H1 (cell line): Measurements from ENCODE around the gene KXD1. TPM values are rescaled to one million over a fixed set of nuclear protein-coding genes. Genes with fewer than 3 reads are reported as not detected.

Experiments
- CTCF ChIA-PET: fragments of 300-600 bp; sonication (Branson Sonifier 250); formaldehyde crosslinking; loops from one replicate; lab custom pipeline; 2021; ENCODE audit not compliant: partially characterized antibody; lab: Charles Lee
- POLR2A ChIA-PET: fragments of 300-600 bp; sonication (Branson Sonifier 250); formaldehyde crosslinking; loops from one replicate; lab custom pipeline; 2021; ENCODE audit warnings: inconsistent platforms; ENCODE audit not compliant: partially characterized antibody; lab: Charles Lee
- DNase-seq, 2 experiments: peaks; one replicate each; pipeline versions ENCODE4 v3.0.0 to v3.0.0-alpha.2; 2010 to 2022; ENCODE audit warnings: low spot score in 2 of 2, low read depth in 1 of 2, mixed read lengths in 1 of 2
- FAIRE-seq: peaks from 2 replicates; lab custom pipeline; 2011; peaks lifted over from hg19 to GRCh38; lab: Jason Lieb, UNC
- H2AFZ ChIP-seq: 2 replicates; pipeline ENCODE4 v1.8.1; 2012; ENCODE audit warnings: low read length, inconsistent platforms
- H2AK5ac ChIP-seq: 2 replicates; pipeline ENCODE4 v1.6.1; 2013; ENCODE audit warnings: low read depth, low read length
- H2BK120ac ChIP-seq: replicated peaks from 2 replicates; pipeline ENCODE3; 2013; ENCODE audit warnings: low read depth, low read length, inconsistent platforms
- H2BK12ac ChIP-seq: 2 replicates; pipeline ENCODE4 v1.6.1; 2013; ENCODE audit warnings: low read depth, low read length
- H2BK15ac ChIP-seq: 2 replicates; pipeline ENCODE4 v1.6.1; 2013; ENCODE audit warnings: low read length
- H2BK20ac ChIP-seq: 2 replicates; pipeline ENCODE4 v1.6.1; 2013; ENCODE audit warnings: low read length
- H2BK5ac ChIP-seq: 2 replicates; pipeline ENCODE4 v1.6.1; 2013; ENCODE audit warnings: low read depth, low read length
- H3K14ac ChIP-seq: 2 replicates; pipeline ENCODE4 v1.6.1; 2013; ENCODE audit warnings: inconsistent platforms; ENCODE audit not compliant: insufficient read length
- H3K18ac ChIP-seq: 2 replicates; pipeline ENCODE4 v1.6.1; 2013; ENCODE audit warnings: low read length; ENCODE audit errors: extremely low read depth
- H3K23ac ChIP-seq: 2 replicates; pipeline ENCODE4 v1.6.1; 2013; ENCODE audit warnings: inconsistent platforms; ENCODE audit not compliant: insufficient read length
- H3K23me2 ChIP-seq: 2 replicates; pipeline ENCODE4 v1.6.1; 2013; ENCODE audit warnings: low read depth, low read length
- H3K27ac ChIP-seq: 2 replicates; pipeline ENCODE4 v1.6.1; 2011; ENCODE audit warnings: low read depth, low read length, inconsistent platforms
- H3K27me3 ChIP-seq, 4 experiments: replicated peaks in 1 of 4; 1 replicate in 1 of 4; 2 replicates in 3 of 4; pipeline versions ENCODE4 v1.6.1 to v1.8.1; 2011 to 2013; ENCODE audit warnings: low read length in 3 of 4, mild to moderate bottlenecking in 3 of 4, inconsistent platforms in 2 of 4, mixed read lengths in 2 of 4, moderate library complexity in 1 of 4; ENCODE audit not compliant: control insufficient read depth in 3 of 4, insufficient read depth in 3 of 4; ENCODE audit errors: extremely low read depth in 1 of 4
- H3K36me3 ChIP-seq, 4 experiments: 2 replicates each; pipeline versions ENCODE4 v1.6.1 to v1.8.1; 2011 to 2013; ENCODE audit warnings: mild to moderate bottlenecking in 4 of 4, low read length in 3 of 4, moderate library complexity in 2 of 4, control low read depth in 1 of 4, inconsistent platforms in 1 of 4; ENCODE audit not compliant: insufficient read depth in 4 of 4, control insufficient read depth in 2 of 4
- H3K4ac ChIP-seq: replicated peaks from 2 replicates; pipeline ENCODE3; 2013; ENCODE audit warnings: low read length, low read depth, mixed read lengths, inconsistent platforms; ENCODE audit not compliant: insufficient read length
- H3K4me1 ChIP-seq, 4 experiments: replicated peaks in 1 of 4; 1 replicate in 1 of 4; 2 replicates in 3 of 4; pipeline versions ENCODE4 v1.6.1 to v1.8.1; 2011 to 2013; ENCODE audit warnings: low read length in 3 of 4, inconsistent platforms in 2 of 4, mixed read lengths in 1 of 4; ENCODE audit not compliant: insufficient read depth in 4 of 4, control insufficient read depth in 3 of 4
- H3K4me2 ChIP-seq, 2 experiments: 2 replicates each; pipeline versions ENCODE4 v1.6.1 to v1.8.1; 2011 to 2013; ENCODE audit warnings: low read depth in 2 of 2, low read length in 2 of 2, control low read depth in 1 of 2, inconsistent platforms in 1 of 2, mild to moderate bottlenecking in 1 of 2; ENCODE audit not compliant: insufficient read depth in 1 of 2
- H3K4me3 ChIP-seq, 4 experiments: fragments of 200-600, 300-600 bp in 1 of 4; sonication (generic), shearing (Covaris generic), sonication (Bioruptor Twin) in 1 of 4; 2 replicates each; pipeline versions ENCODE4 v1.5.1 to v1.8.1; 2011 to 2016; ENCODE audit warnings: low read length in 4 of 4, low read depth in 3 of 4, control low read depth in 2 of 4, inconsistent platforms in 2 of 4, mild to moderate bottlenecking in 2 of 4, mixed read lengths in 1 of 4, moderate library complexity in 1 of 4; ENCODE audit not compliant: insufficient read depth in 2 of 4; ENCODE audit errors: extremely low read depth in 1 of 4
- H3K56ac ChIP-seq: replicated peaks from 2 replicates; pipeline ENCODE3; 2013; ENCODE audit warnings: low read depth, mild to moderate bottlenecking, mixed read lengths, low read length, inconsistent platforms; ENCODE audit not compliant: insufficient read length
- H3K79me1 ChIP-seq: 2 replicates; pipeline ENCODE4 v1.6.1; 2013; ENCODE audit warnings: low read depth, low read length, control low read depth
- H3K79me2 ChIP-seq, 2 experiments: 2 replicates each; pipeline versions ENCODE4 v1.6.1 to v1.8.1; 2012 to 2013; ENCODE audit warnings: low read length in 2 of 2, mild to moderate bottlenecking in 2 of 2, inconsistent platforms in 1 of 2; ENCODE audit not compliant: insufficient read depth in 2 of 2, control insufficient read depth in 1 of 2
- H3K9ac ChIP-seq, 4 experiments: replicated peaks in 1 of 4; 1 replicate in 1 of 4; 2 replicates in 3 of 4; pipeline versions ENCODE4 v1.6.1 to v1.8.1; 2011 to 2013; ENCODE audit warnings: low read depth in 3 of 4, low read length in 3 of 4, control low read depth in 2 of 4, mild to moderate bottlenecking in 2 of 4, moderate library complexity in 2 of 4, inconsistent platforms in 1 of 4; ENCODE audit errors: extremely low read depth in 1 of 4
- H3K9me3 ChIP-seq, 2 experiments: 2 replicates each; pipeline versions ENCODE4 v1.6.1 to v1.8.1; 2012 to 2013; ENCODE audit warnings: mild to moderate bottlenecking in 2 of 2, moderate library complexity in 2 of 2, control low read depth in 1 of 2, inconsistent platforms in 1 of 2, low read depth in 1 of 2, low read length in 1 of 2, mixed read lengths in 1 of 2; ENCODE audit not compliant: insufficient read depth in 2 of 2
- H4K20me1 ChIP-seq, 2 experiments: replicated peaks in 1 of 2; 2 replicates each; pipeline versions ENCODE3 to v1.8.1; 2011 to 2013; ENCODE audit warnings: inconsistent platforms in 2 of 2, low read length in 2 of 2, mild to moderate bottlenecking in 1 of 2; ENCODE audit not compliant: insufficient read depth in 2 of 2, control insufficient read depth in 1 of 2
- H4K5ac ChIP-seq: 2 replicates; pipeline ENCODE4 v1.6.1; 2013; ENCODE audit warnings: low read length, low read depth, mixed read lengths, inconsistent platforms; ENCODE audit not compliant: insufficient read length
- H4K8ac ChIP-seq: 2 replicates; pipeline ENCODE4 v1.8.0; 2013; ENCODE audit warnings: mild to moderate bottlenecking, moderate library complexity, low read length, inconsistent platforms; ENCODE audit not compliant: insufficient read depth; ENCODE audit errors: extremely low read depth
- H4K91ac ChIP-seq: replicated peaks from 2 replicates; pipeline ENCODE3; 2013; ENCODE audit warnings: low read length, mixed read lengths, inconsistent platforms; ENCODE audit not compliant: insufficient read length
- ATF3 ChIP-seq: IDR thresholded peaks from 2 replicates; pipeline ENCODE4 v1.6.1; 2011; ENCODE audit warnings: low read depth, mild to moderate bottlenecking, low read length; ENCODE audit not compliant: insufficient read depth
- BRCA1 ChIP-seq: IDR thresholded peaks from 2 replicates; pipeline ENCODE4 v1.6.1; 2012; ENCODE audit warnings: low read depth, low read length, improper control_type of control experiment
- CHD1 ChIP-seq: IDR thresholded peaks from 2 replicates; pipeline ENCODE4 v1.6.1; 2012; ENCODE audit warnings: low read depth, low read length, improper control_type of control experiment
- CTBP2 ChIP-seq: IDR thresholded peaks from 2 replicates; pipeline ENCODE4 v1.7.0; 2011; ENCODE audit warnings: borderline replicate concordance, mild to moderate bottlenecking, moderate library complexity, mixed read lengths, low read length; ENCODE audit not compliant: insufficient read depth, insufficient read length
- CTCF ChIP-seq, 3 experiments: IDR thresholded peaks; 1 replicate in 2 of 3; 2 replicates in 1 of 3; pipeline versions ENCODE4 v1.5.1 to v1.6.1; 2011; ENCODE audit warnings: low read length in 3 of 3, mild to moderate bottlenecking in 3 of 3, inconsistent platforms in 2 of 3, low read depth in 1 of 3, moderate library complexity in 1 of 3; ENCODE audit not compliant: insufficient read depth in 1 of 3; ENCODE audit errors: control extremely low read depth in 1 of 3
- EGR1 ChIP-seq: IDR thresholded peaks from 2 replicates; pipeline ENCODE4 v1.6.1; 2011; ENCODE audit warnings: low read depth, low read length, borderline replicate concordance
- HDAC2 ChIP-seq, 2 experiments: fragments of 300-600 bp in 1 of 2; sonication (generic) in 1 of 2; IDR thresholded peaks; 2 replicates each; pipeline ENCODE4 v1.6.1; 2011 to 2012; ENCODE audit warnings: low read depth in 2 of 2, low read length in 2 of 2, mild to moderate bottlenecking in 2 of 2, moderate library complexity in 2 of 2, borderline replicate concordance in 1 of 2, inconsistent platforms in 1 of 2
- TAF1 ChIP-seq: IDR thresholded peaks from 2 replicates; pipeline ENCODE4 v1.6.1; 2011; ENCODE audit warnings: mild to moderate bottlenecking, low read depth, low read length
- TAF7 ChIP-seq: optimal IDR thresholded peaks from 2 replicates; pipeline ENCODE3; 2011; ENCODE audit warnings: low read depth, mild to moderate bottlenecking, inconsistent platforms, low read length, moderate library complexity, borderline replicate concordance
- TEAD4 ChIP-seq: IDR thresholded peaks from 2 replicates; pipeline ENCODE4 v1.6.1; 2012; ENCODE audit warnings: low read depth, low read length, inconsistent platforms, mixed read lengths
- WGBS, 2 experiments: shearing (Covaris generic) in 1 of 2; methylation state at CpG; one replicate each; pipeline versions ENCODE4 v1.1.6 to v1.1.7; 2013 to 2015; ENCODE audit warnings: low lambda C conversion rate in 2 of 2, mixed read lengths in 2 of 2, inconsistent platforms in 1 of 2, low coverage in 1 of 2, missing lambda C conversion rate in 1 of 2; ENCODE audit not compliant: insufficient replicate concordance in 2 of 2, insufficient coverage in 1 of 2, insufficient read length in 1 of 2; ENCODE audit errors: extremely low coverage in 1 of 2, missing lambda C conversion rate in 1 of 2; 5-methylcytosine and 5-hydroxymethylcytosine counted together
- polyA plus RNA-seq, 7 experiments: library from polyadenylated mRNA; depleted of rRNA in 3 of 7; stranded (reverse) in 5 of 7; unstranded in 2 of 7; fragments of >200 nt in 5 of 7; fragments of 200-250 nt in 2 of 7; gene quantifications; 1 replicate in 5 of 7; 2 replicates in 1 of 7; 4 replicates in 1 of 7; pipeline versions ENCODE4 v1.2.1 to v1.2.3, GENCODE V29; 2011 to 2013; ENCODE audit warnings: missing spikeins in 2 of 7, mixed read lengths in 2 of 7
- total RNA-seq: library from RNA; stranded (reverse); fragmentation: NEBNext Ultra II Directional; extraction: Animal tissue kit (Norgen Biotek cat#: 25700); gene quantifications from 2 replicates; pipeline ENCODE4 v1.2.1, GENCODE V29; 2021

The KXD1 gene
- total and polyA plus RNA-seq, 2 of the 8 experiments (the other 6 are each of a cell fraction or from before 2014, with no cell fraction given), result 115 to 267 TPM

GRCh38 chr19:18604820-18605159 is 47.1 kb downstream of the KXD1 start:
- Histone ChIP-seq H3K79me1 (no peaks in the 10 kb centered on the region), H2BK12ac (no peak overlapping the region), H4K8ac (no peak overlapping the region), H3K56ac (no peak overlapping the region), H3K4me1 (peaks cover 20 to 34% (median 25%) of the 10 kb centered on the region in 4 experiments), H2AK5ac (no peak overlapping the region), H3K23ac (no peak overlapping the region), H3K18ac (no peak overlapping the region), H3K4me2 (peak overlapping the region in 1 of 2 experiments; percentile 63; a peak in 3 of 4 replicates), H4K5ac (no peak overlapping the region), H4K20me1 (peaks cover 0 to 11% of the 10 kb centered on the region in 2 experiments), H3K27ac (no peak overlapping the region), H3K79me2 (no peaks in the 10 kb centered on the region), H3K4me3 (peak overlapping the region in 1 of 4 experiments; percentile 53; a peak in 2 of 8 replicates), H3K9ac (no peak overlapping the region), H3K23me2 (peaks cover 6% of the 10 kb centered on the region; the same call in 1 of the 2 replicates), H3K9me3 (no peaks in the 10 kb centered on the region), H2BK15ac (no peak overlapping the region), H3K27me3 (peaks cover 65 to 82% (median 80%) of the 10 kb centered on the region in 4 experiments), H3K14ac (no peak overlapping the region), H4K91ac (no peak overlapping the region), H3K4ac (peak overlapping the region; percentile 38), H2AFZ (no peak overlapping the region), H3K36me3 (peaks cover 0 to 14% (median 0%) of the 10 kb centered on the region in 4 experiments; a peak in 1 of 8 replicates), H2BK120ac (no peak overlapping the region), H2BK5ac (no peak overlapping the region), H2BK20ac (no peak overlapping the region)
- 12% methylated on average over 9 of the region's 10 CpGs; no CpG with 5 or more reads in 1 of the 2 experiments for WGBS, 2 experiments
- DNase-seq (no peak), FAIRE-seq (no peak)
- ChIA-PET POLR2A (interaction anchor here (0.6 to 3.3 kb wide), 5 partner anchors 11 to 217 kb away, joined by 3 to 23 read pairs (median 4); partner anchors contain the start of gene REX1BD), CTCF (interaction anchor here (0.8 to 3.5 kb wide), 6 partner anchors 8 to 242 kb away, joined by 3 to 31 read pairs (median 4); partner anchors contain the start of genes REX1BD and TMEM59L)
- TF ChIP-seq TAF7 (no peak), CTCF (IDR thresholded peaks at IDR 0.05; ENCODE audit: control extremely low read depth in 1 of 3, insufficient read depth in 1 of 3, low read depth in 1 of 3, low read length in 3 of 3) (no peak), ATF3 (no peak), CTBP2 (no peak), BRCA1 (no peak), TAF1 (no peak), CHD1 (no peak), HDAC2 (IDR thresholded peaks at IDR 0.05; ENCODE audit: borderline replicate concordance in 1 of 2, low read depth in 2 of 2, low read length in 2 of 2) (no peak), TEAD4 (no peak), EGR1 (no peak)
